Measurements from ENCODE around the gene CRYGB. TPM values are rescaled to one million over a fixed set of nuclear protein-coding genes. Genes with fewer than 3 reads are reported as not detected.
A peak's percentile ranks its signal among the peaks of the same experiment; 100 is the strongest.

The CRYGB gene
- total and polyA plus RNA-seq, 2 of the 13 experiments (the other 11 are each of a cell fraction or from before 2014, with no cell fraction given): not detected

- Histone ChIP-seq H3K4me2 (ENCODE audit: low read depth, low read length) (peak overlapping the region; percentile 82), H3K9ac (ENCODE audit: insufficient read depth, low read depth, low read length) (peak overlapping the region; percentile 59), H4K20me1 (ENCODE audit: insufficient read depth, low read length) (no peaks in the 10 kb centered on the region), H3K4me3 (replicated peaks in 1 of 3; ENCODE audit: insufficient read depth in 1 of 3, low read depth in 2 of 3, low read length in 3 of 3) (peak overlapping the region; percentile 46 to 51 (median 46); a peak in 4 of 6 replicates), H2AFZ (ENCODE audit: low read length) (peak overlapping the region; percentile 24), H3K4me1 (ENCODE audit: insufficient read depth, low read length) (peaks cover 34% of the 10 kb centered on the region), H3K27me3 (ENCODE audit: control insufficient read depth in 1 of 2, insufficient read depth in 2 of 2, low read length in 2 of 2) (no peaks in the 10 kb centered on the region), H3K9me3 (ENCODE audit: low read length) (no peaks in the 10 kb centered on the region), H3K79me2 (ENCODE audit: insufficient read depth, low read length) (no peaks in the 10 kb centered on the region), H3K27ac (ENCODE audit: extremely low read length, insufficient read depth, low read length) (peak overlapping the region; percentile 71), H3K36me3 (replicated peaks in 1 of 2; ENCODE audit: control insufficient read depth in 1 of 2, insufficient read depth in 2 of 2, low read length in 2 of 2) (no peaks in the 10 kb centered on the region)
- BruUV-seq (replicated peaks): no TSS peak
- ChIA-PET POLR2A (interaction anchor here (0.9 to 1.4 kb wide), 4 partner anchors 12 to 135 kb away, joined by 5 to 11 read pairs (median 8); partner anchors contain the start of genes IDH1 and PIKFYVE), CTCF (ENCODE audit: low intra/inter-chr PET ratio, low total read pairs) (no interaction called here)
- intact Hi-C loops (cut with micrococcal nuclease; ENCODE audit: unreplicated experiment) (loop anchor here (1.0 kb wide), 2 partner anchors 13 to 251 kb away; no protein-coding TSS in a partner anchor), in situ Hi-C loops (cut with HindIII; ENCODE audit: extremely low pct_ligation_motif_present, low pct_unique_long_range_greater_than_20kb) (no loop called here)
- 76% methylated on average over 6 of the region's 6 CpGs for WGBS (ENCODE audit: low lambda C conversion rate)
- TF ChIP-seq ZNF17 (CRISPR knock-in tag; IDR thresholded peaks at IDR 0.05) (no peak), ZNF468 (CRISPR knock-in tag; IDR thresholded peaks at IDR 0.05) (no peak), SIX1 (CRISPR knock-in tag; IDR thresholded peaks at IDR 0.05; ENCODE audit: borderline replicate concordance) (peak; percentile 0; the same call in 1 of the 2 replicates), ZNF34 (CRISPR knock-in tag; IDR thresholded peaks at IDR 0.05; ENCODE audit: borderline replicate concordance) (no peak), SNRNP70 (IDR thresholded peaks at IDR 0.05; ENCODE audit: low read depth, low read length) (no peak), NCOA1 (CRISPR knock-in tag; IDR thresholded peaks at IDR 0.05) (peak; percentile 16; the same call in 1 of the 2 replicates), SIX4 (CRISPR knock-in tag; IDR thresholded peaks at IDR 0.05) (no peak), GFI1 (CRISPR knock-in tag; IDR thresholded peaks at IDR 0.05; ENCODE audit: borderline replicate concordance) (no peak), DPF2 (CRISPR knock-in tag; IDR thresholded peaks at IDR 0.05; ENCODE audit: borderline replicate concordance, low read depth) (no peak), KLF16 (CRISPR knock-in tag; IDR thresholded peaks at IDR 0.05) (peak in 1 of 2 experiments; percentile 4; a peak in 1 of 4 replicates), ZBTB25 (CRISPR knock-in tag; IDR thresholded peaks at IDR 0.05) (no peak), ZNF780A (CRISPR knock-in tag; IDR thresholded peaks at IDR 0.05) (no peak)
- TF ChIP-seq, protein P1, sequence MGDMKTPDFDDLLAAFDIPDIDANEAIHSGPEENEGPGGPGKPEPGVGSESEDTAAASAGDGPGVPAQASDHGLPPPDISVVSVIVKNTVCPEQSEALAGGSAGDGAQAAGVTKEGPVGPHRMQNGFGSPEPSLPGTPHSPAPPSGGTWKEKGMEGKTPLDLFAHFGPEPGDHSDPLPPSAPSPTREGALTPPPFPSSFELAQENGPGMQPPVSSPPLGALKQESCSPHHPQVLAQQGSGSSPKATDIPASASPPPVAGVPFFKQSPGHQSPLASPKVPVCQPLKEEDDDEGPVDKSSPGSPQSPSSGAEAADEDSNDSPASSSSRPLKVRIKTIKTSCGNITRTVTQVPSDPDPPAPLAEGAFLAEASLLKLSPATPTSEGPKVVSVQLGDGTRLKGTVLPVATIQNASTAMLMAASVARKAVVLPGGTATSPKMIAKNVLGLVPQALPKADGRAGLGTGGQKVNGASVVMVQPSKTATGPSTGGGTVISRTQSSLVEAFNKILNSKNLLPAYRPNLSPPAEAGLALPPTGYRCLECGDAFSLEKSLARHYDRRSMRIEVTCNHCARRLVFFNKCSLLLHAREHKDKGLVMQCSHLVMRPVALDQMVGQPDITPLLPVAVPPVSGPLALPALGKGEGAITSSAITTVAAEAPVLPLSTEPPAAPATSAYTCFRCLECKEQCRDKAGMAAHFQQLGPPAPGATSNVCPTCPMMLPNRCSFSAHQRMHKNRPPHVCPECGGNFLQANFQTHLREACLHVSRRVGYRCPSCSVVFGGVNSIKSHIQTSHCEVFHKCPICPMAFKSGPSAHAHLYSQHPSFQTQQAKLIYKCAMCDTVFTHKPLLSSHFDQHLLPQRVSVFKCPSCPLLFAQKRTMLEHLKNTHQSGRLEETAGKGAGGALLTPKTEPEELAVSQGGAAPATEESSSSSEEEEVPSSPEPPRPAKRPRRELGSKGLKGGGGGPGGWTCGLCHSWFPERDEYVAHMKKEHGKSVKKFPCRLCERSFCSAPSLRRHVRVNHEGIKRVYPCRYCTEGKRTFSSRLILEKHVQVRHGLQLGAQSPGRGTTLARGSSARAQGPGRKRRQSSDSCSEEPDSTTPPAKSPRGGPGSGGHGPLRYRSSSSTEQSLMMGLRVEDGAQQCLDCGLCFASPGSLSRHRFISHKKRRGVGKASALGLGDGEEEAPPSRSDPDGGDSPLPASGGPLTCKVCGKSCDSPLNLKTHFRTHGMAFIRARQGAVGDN (CRISPR knock-in tag; IDR thresholded peaks at IDR 0.05): no peak
- TF ChIP-seq, protein P2, sequence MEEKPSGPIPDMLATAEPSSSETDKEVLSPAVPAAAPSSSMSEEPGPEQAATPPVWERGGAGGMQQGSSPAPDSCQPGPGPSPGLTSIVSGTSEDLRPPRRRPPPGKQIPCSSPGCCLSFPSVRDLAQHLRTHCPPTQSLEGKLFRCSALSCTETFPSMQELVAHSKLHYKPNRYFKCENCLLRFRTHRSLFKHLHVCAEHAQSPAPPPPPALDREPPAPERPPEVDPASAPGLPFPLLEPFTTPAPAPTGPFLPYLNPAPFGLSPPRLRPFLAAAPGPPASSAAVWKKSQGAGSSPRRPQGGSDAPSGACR (CRISPR knock-in tag; IDR thresholded peaks at IDR 0.05): 0 out of 2 replicates have a peak, but pooled peaks have one; percentile 10
- FAIRE-seq (no peak), DNase-seq (ENCODE audit: low spot score) (no peak), ATAC-seq (no peak)
Observed at GRCh38 chr2:208130712-208131110, 15.2 kb downstream of the CRYGB start.

Data from HepG2 (cell line).